HUES6 (cell line): ENCODE results near the gene SLC34A2.
"Not testable (repeated sequence)": the region's sequence is repeated elsewhere in the genome, so short reads cannot be mapped to it uniquely, and the experiment has no call there.

ENCODE experiments used
- H3K27ac ChIP-seq: 2 replicates; pipeline ENCODE4 v1.7.0; 2013; ENCODE audit warnings: low read depth, mild to moderate bottlenecking, low read length, inconsistent platforms
- H3K27me3 ChIP-seq: 2 replicates; pipeline ENCODE4 v1.6.1; 2013; ENCODE audit warnings: low read length; ENCODE audit not compliant: control insufficient read depth, insufficient read depth
- H3K36me3 ChIP-seq: 2 replicates; pipeline ENCODE4 v1.6.1; 2013; ENCODE audit warnings: low read length; ENCODE audit not compliant: control insufficient read depth, insufficient read depth
- H3K4me1 ChIP-seq: 2 replicates; pipeline ENCODE4 v1.6.1; 2013; ENCODE audit warnings: low read length; ENCODE audit not compliant: control insufficient read depth, insufficient read depth
- H3K4me3 ChIP-seq: 2 replicates; pipeline ENCODE4 v1.5.1; 2013; ENCODE audit warnings: low read depth, low read length
- H3K9ac ChIP-seq: one replicate; pipeline ENCODE4 v1.6.1; 2013; ENCODE audit warnings: mild to moderate bottlenecking, low read length
- H3K9me3 ChIP-seq: 2 replicates; pipeline ENCODE4 v1.6.1; 2013; ENCODE audit warnings: low read depth, low read length; ENCODE audit not compliant: control insufficient read depth, insufficient read depth

The SLC34A2 gene, protein sequence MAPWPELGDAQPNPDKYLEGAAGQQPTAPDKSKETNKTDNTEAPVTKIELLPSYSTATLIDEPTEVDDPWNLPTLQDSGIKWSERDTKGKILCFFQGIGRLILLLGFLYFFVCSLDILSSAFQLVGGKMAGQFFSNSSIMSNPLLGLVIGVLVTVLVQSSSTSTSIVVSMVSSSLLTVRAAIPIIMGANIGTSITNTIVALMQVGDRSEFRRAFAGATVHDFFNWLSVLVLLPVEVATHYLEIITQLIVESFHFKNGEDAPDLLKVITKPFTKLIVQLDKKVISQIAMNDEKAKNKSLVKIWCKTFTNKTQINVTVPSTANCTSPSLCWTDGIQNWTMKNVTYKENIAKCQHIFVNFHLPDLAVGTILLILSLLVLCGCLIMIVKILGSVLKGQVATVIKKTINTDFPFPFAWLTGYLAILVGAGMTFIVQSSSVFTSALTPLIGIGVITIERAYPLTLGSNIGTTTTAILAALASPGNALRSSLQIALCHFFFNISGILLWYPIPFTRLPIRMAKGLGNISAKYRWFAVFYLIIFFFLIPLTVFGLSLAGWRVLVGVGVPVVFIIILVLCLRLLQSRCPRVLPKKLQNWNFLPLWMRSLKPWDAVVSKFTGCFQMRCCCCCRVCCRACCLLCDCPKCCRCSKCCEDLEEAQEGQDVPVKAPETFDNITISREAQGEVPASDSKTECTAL

GRCh38 chr4:25654971-25655963 lies at the start of gene SLC34A2:
SLC34A2 (plus strand) TSS chr4:25655851; CDS start chr4:25662501, 6,650 bp downstream.
- Histone ChIP-seq H3K27me3 (peaks cover 51% of the 10 kb centered on the region), H3K4me3 (peak within 1 kb of the TSS; percentile 51), H3K9ac (peak within 1 kb of the TSS; percentile 48), H3K9me3 (no peaks in the 10 kb centered on the region), H3K27ac (no peak within 1 kb of the TSS), H3K4me1 (peaks cover 30% of the 10 kb centered on the region), H3K36me3 (no peaks in the 10 kb centered on the region)

GRCh38 chr4:25608644-25609043 lies 47.0 kb upstream of the SLC34A2 start:
- Histone ChIP-seq H3K9me3 (no peaks in the 10 kb centered on the region), H3K9ac (no peak overlapping the region), H3K36me3 (no peaks in the 10 kb centered on the region), H3K27me3 (no peaks in the 10 kb centered on the region), H3K4me3 (no peak overlapping the region), H3K27ac (no peak overlapping the region), H3K4me1 (no peaks in the 10 kb centered on the region)

- Histone ChIP-seq H3K9me3 (no peaks in the 10 kb centered on the region), H3K4me3 (no peak overlapping the region), H3K4me1 (no peaks in the 10 kb centered on the region), H3K27me3 (no peaks in the 10 kb centered on the region), H3K9ac (no peak overlapping the region), H3K36me3 (no peaks in the 10 kb centered on the region), H3K27ac (no peak overlapping the region)
Observed at GRCh38 chr4:25609976-25610375, 45.7 kb upstream of the SLC34A2 start.

DNA sequence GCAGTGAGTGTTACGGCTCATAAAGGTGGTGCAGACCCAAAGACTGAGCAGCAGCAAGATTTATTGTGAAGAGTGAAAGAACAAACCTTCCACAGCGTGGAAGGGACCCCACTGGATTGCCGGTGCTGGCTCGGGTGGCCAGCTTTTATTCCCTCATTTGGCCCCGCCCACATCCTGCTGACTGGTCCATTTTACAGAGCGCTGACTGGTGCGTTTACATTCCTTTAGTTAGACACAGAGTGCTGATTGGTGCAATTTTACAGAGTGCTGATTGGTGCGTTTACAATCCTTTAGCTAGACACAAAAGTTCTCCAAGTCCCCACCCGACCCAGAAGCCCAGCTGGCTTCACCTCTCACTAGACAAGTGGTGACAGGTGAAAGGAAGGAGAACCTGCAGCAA lies 42.0 kb upstream of the SLC34A2 start:
- H3K27me3 ChIP-seq, H3K9me3 ChIP-seq, H3K27ac ChIP-seq: not testable (repeated sequence)

DNA sequence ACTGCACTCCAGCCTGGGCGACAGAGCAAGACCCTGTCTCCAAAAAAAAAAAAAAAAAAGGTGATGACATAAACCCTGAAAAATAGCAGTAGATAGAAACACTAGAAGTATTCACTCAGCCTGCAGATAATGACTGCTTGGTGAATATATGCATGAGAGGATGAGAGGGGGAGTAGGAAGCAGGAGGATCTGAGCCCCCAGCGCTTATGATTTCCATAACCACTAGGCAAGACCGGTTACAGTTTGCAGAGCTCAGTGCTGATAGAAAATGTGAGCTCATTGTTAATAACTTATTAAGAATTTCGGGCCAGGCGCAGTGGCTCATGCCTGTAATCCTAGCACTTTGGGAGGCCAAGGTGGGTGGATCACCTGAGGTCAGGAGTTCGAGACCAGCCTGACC lies 40.8 kb upstream of the SLC34A2 start:
- no peaks in the 10 kb centered on the region for H3K4me1 ChIP-seq
- H3K4me3 ChIP-seq: no peak overlapping the region
- H3K9me3 ChIP-seq: no peaks in the 10 kb centered on the region
- no peaks in the 10 kb centered on the region for H3K27me3 ChIP-seq
- H3K9ac ChIP-seq: no peak overlapping the region
- H3K27ac ChIP-seq: no peak overlapping the region
- H3K36me3 ChIP-seq: no peaks in the 10 kb centered on the region

More for the DNA sequence above, 42.0 kb upstream of the SLC34A2 start:
- H3K9ac ChIP-seq, H3K4me3 ChIP-seq, H3K4me1 ChIP-seq, H3K36me3 ChIP-seq: not testable (repeated sequence)

GRCh38 chr4:25621027-25621930 lies 34.4 kb upstream of the SLC34A2 start:
- Histone ChIP-seq H3K4me1 (no peaks in the 10 kb centered on the region), H3K36me3 (no peaks in the 10 kb centered on the region), H3K4me3 (no peak overlapping the region), H3K9ac (no peak overlapping the region), H3K27me3 (no peaks in the 10 kb centered on the region), H3K27ac (no peak overlapping the region), H3K9me3 (no peaks in the 10 kb centered on the region)

DNA sequence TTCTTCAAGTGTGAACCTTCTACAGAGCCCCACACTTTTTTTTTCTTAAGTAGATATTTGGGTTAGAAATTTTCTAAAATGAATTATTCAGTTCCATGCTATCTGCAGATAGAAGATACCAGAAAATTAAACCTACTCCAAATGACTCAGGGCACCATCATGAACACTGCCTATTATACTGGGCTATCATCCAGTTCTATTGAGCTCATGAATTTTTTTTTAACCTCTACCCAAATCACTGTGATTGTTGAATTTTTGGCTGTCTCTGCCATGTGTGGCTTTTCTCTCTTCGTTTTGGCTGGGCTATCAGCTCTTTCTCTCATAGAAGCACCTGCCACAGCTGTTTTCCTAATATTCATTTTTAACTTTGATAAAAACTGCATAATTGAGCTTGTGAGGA lies 31.0 kb upstream of the SLC34A2 start:
- Histone ChIP-seq H3K9me3 (no peaks in the 10 kb centered on the region), H3K27ac (no peak overlapping the region), H3K9ac (no peak overlapping the region), H3K27me3 (no peaks in the 10 kb centered on the region), H3K36me3 (no peaks in the 10 kb centered on the region), H3K4me1 (no peaks in the 10 kb centered on the region), H3K4me3 (no peak overlapping the region)

DNA sequence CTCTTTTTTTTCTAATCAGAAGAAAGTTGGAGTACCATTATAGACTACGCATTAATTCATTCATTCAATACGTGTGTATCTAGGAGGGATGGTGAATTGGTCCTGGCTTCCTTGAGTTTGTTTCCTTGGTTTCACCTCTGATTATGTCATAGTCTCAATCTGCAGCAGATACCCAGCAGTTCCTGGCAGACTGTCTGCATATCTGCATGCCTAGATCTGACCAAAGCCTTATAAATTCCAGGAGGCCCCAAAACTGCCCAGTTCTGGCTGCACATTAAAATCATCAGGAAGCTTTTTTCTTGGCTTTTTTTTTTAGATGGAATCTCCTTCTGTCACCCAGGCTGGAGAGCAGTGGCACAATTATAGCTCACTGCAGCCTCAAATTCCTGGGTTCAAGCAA lies 27.2 kb upstream of the SLC34A2 start:
- Histone ChIP-seq H3K4me1 (no peaks in the 10 kb centered on the region), H3K27me3 (no peaks in the 10 kb centered on the region), H3K27ac (no peak overlapping the region), H3K9me3 (no peaks in the 10 kb centered on the region), H3K9ac (no peak overlapping the region), H3K4me3 (no peak overlapping the region), H3K36me3 (no peaks in the 10 kb centered on the region)

GRCh38 chr4:25632135-25632534 lies 23.5 kb upstream of the SLC34A2 start:
- Histone ChIP-seq H3K9me3 (no peaks in the 10 kb centered on the region), H3K27ac (no peak overlapping the region), H3K27me3 (no peaks in the 10 kb centered on the region), H3K4me1 (no peaks in the 10 kb centered on the region), H3K9ac (no peak overlapping the region), H3K36me3 (no peaks in the 10 kb centered on the region), H3K4me3 (no peak overlapping the region)

- Histone ChIP-seq H3K36me3 (no peaks in the 10 kb centered on the region), H3K9ac (no peak overlapping the region), H3K9me3 (no peaks in the 10 kb centered on the region), H3K4me1 (no peaks in the 10 kb centered on the region), H3K4me3 (no peak overlapping the region), H3K27ac (no peak overlapping the region), H3K27me3 (no peaks in the 10 kb centered on the region)
Observed at GRCh38 chr4:25633541-25633940, 22.1 kb upstream of the SLC34A2 start.
